Esophagus muscularis mucosa (tissue), 4 donors: Measurements from ENCODE around the gene SORBS1. TPM values are rescaled to one million over a fixed set of nuclear protein-coding genes. Genes with fewer than 3 reads are reported as not detected.

ENCODE experiments used
- DNase-seq: peaks from one replicate; pipeline ENCODE4 v3.0.0-alpha.2; 2017; ENCODE audit errors: extremely low spot score
- H3K27ac ChIP-seq, 4 donors: fragments of 200-600 bp; sonication (generic); replicated peaks in 1 of 4; 1 replicate in 3 of 4; 2 replicates in 1 of 4; pipeline ENCODE4 v1.5.1; 2016 to 2019; ENCODE audit warnings: mild to moderate bottlenecking in 1 of 4
- H3K27me3 ChIP-seq, 4 donors: fragments of 200-600 bp; sonication (generic); one replicate each; pipeline versions ENCODE4 v1.5.1 to v1.6.0; 2016 to 2019
- H3K36me3 ChIP-seq, 4 donors: fragments of 200-600 bp; sonication (generic); one replicate each; pipeline ENCODE4 v1.5.1; 2016 to 2019
- H3K4me1 ChIP-seq, 4 donors: fragments of 200-600 bp; sonication (generic); one replicate each; pipeline ENCODE4 v1.5.1; 2016 to 2019
- H3K4me3 ChIP-seq, 4 donors: fragments of 200-600 bp; sonication (generic); 1 replicate in 2 of 4; 2 replicates in 2 of 4; pipeline ENCODE4 v1.5.1; 2016 to 2019; ENCODE audit warnings: mild to moderate bottlenecking in 4 of 4, moderate library complexity in 1 of 4
- H3K9me3 ChIP-seq, 4 donors: fragments of 200-600 bp; sonication (generic); 1 replicate in 3 of 4; 2 replicates in 1 of 4; pipeline ENCODE4 v1.5.1; 2016 to 2019
- CTCF ChIP-seq, 3 experiments: fragments of 200-600 bp in 2 of 3; fragments of 450-650 bp in 1 of 3; sonication (generic) in 2 of 3; IDR thresholded peaks; one replicate each; pipeline ENCODE4 v1.5.1; 2017 to 2019; ENCODE audit warnings: antibody characterized with exemption in 3 of 3, mild to moderate bottlenecking in 2 of 3, moderate library complexity in 1 of 3
- EP300 ChIP-seq: sonication (generic); formaldehyde crosslinking; IDR thresholded peaks from one replicate; pipeline ENCODE4 v1.6.1; 2017; ENCODE audit warnings: antibody characterized with exemption
- POLR2A ChIP-seq: fragments of 450-650 bp; IDR thresholded peaks from one replicate; pipeline ENCODE4 v1.6.1; 2017; ENCODE audit warnings: antibody characterized with exemption, moderate library complexity, mild to moderate bottlenecking, low read depth
- POLR2AphosphoS5 ChIP-seq, 2 donors: sonication (generic); formaldehyde crosslinking; IDR thresholded peaks; one replicate each; pipeline ENCODE4 v1.6.1; 2017; ENCODE audit warnings: antibody characterized with exemption in 2 of 2
- whole genome bisulfite sequencing: methylation state at CpG from one replicate; pipeline ENCODE4 v1.1.5; 2018; 5-methylcytosine and 5-hydroxymethylcytosine counted together
- intact Hi-C: fragments of 100-400 bp; cut with DNase I; formaldehyde crosslinking; loops from one replicate; pipeline ENCODE4 v1.15.1; 2023
- total RNA-seq, 4 donors: library from RNA; depleted of rRNA; stranded (reverse); fragments of >200 nt; gene quantifications; one replicate each; pipeline versions ENCODE4 v1.1.0 to v1.2.1, GENCODE V29; 2016

The SORBS1 gene
- total RNA-seq, 4 donors from 2014 or later = 1,569 to 2,231 (median 1,854) TPM

GRCh38 chr10:95391581-95392216 lies 169.5 kb downstream of the SORBS1 start:
- Histone ChIP-seq H3K27ac (peak overlapping the region; percentile 67 to 97 (median 86)), H3K4me1 (peaks cover 93 to 98% (median 95%) of the 10 kb centered on the region in 4 donors), H3K9me3 (no peaks in the 10 kb centered on the region), H3K4me3 (no peak overlapping the region), H3K36me3 (peaks cover 23 to 77% (median 74%) of the 10 kb centered on the region in 4 donors), H3K27me3 (no peaks in the 10 kb centered on the region)
- intact Hi-C loops = no loop called here
- peak; percentile 33 to 54 for TF ChIP-seq POLR2AphosphoS5 (IDR thresholded peaks at IDR 0.05)
- no peak for TF ChIP-seq EP300
- peak in 1 of 3 experiments; percentile 13 for TF ChIP-seq CTCF (IDR thresholded peaks at IDR 0.05)
- TF ChIP-seq POLR2A = no peak
- WGBS = 25% methylated on average over 4 of the region's 4 CpGs
- no peak for DNase-seq

GRCh38 chr10:95391164-95391563 lies 170.0 kb downstream of the SORBS1 start:
- DNase-seq = no peak
- intact Hi-C loops = no loop called here
- H3K27me3 ChIP-seq = no peaks in the 10 kb centered on the region
- H3K27ac ChIP-seq = peak overlapping the region; percentile 67 to 97 (median 86)
- no peaks in the 10 kb centered on the region for H3K9me3 ChIP-seq
- WGBS = 20% methylated on average over 1 of the region's 1 CpG
- H3K36me3 ChIP-seq = peaks cover 27 to 77% (median 74%) of the 10 kb centered on the region in 4 donors
- H3K4me1 ChIP-seq = peaks cover 93 to 99% (median 96%) of the 10 kb centered on the region in 4 donors
- TF ChIP-seq EP300 (no peak), CTCF (IDR thresholded peaks at IDR 0.05) (no peak), POLR2AphosphoS5 (IDR thresholded peaks at IDR 0.05) (peak in 1 of 2 donors; percentile 37), POLR2A (no peak)
- H3K4me3 ChIP-seq = no peak overlapping the region

GRCh38 chr10:95389982-95390381 lies 171.2 kb downstream of the SORBS1 start:
- Histone ChIP-seq H3K27me3 (no peaks in the 10 kb centered on the region), H3K9me3 (no peaks in the 10 kb centered on the region), H3K36me3 (peaks cover 17 to 77% (median 71%) of the 10 kb centered on the region in 4 donors), H3K27ac (peak overlapping the region; percentile 67 to 97 (median 86)), H3K4me1 (peaks cover 85 to 99% (median 97%) of the 10 kb centered on the region in 4 donors), H3K4me3 (no peak overlapping the region)
- WGBS = 84% methylated on average over 4 of the region's 4 CpGs
- intact Hi-C loops = no loop called here
- DNase-seq = no peak
- TF ChIP-seq POLR2A = no peak
- peak; percentile 2 to 61 for TF ChIP-seq POLR2AphosphoS5 (IDR thresholded peaks at IDR 0.05)

GRCh38 chr10:95389176-95389575 lies 172.0 kb downstream of the SORBS1 start:
- intact Hi-C loops = no loop called here
- Histone ChIP-seq H3K9me3 (no peaks in the 10 kb centered on the region), H3K4me1 (peaks cover 85 to 100% (median 98%) of the 10 kb centered on the region in 4 donors), H3K27ac (peak overlapping the region; percentile 67 to 97 (median 86)), H3K36me3 (peaks cover 14 to 77% (median 73%) of the 10 kb centered on the region in 4 donors), H3K4me3 (no peak overlapping the region), H3K27me3 (no peaks in the 10 kb centered on the region)
- DNase-seq = no peak
- 47% methylated on average over 2 of the region's 2 CpGs for WGBS
- TF ChIP-seq POLR2AphosphoS5 (IDR thresholded peaks at IDR 0.05) (no peak), POLR2A (no peak), EP300 (no peak), CTCF (IDR thresholded peaks at IDR 0.05) (no peak)

- intact Hi-C loops = no loop called here
- H3K4me1 ChIP-seq = peaks cover 80 to 100% (median 97%) of the 10 kb centered on the region in 4 donors
- no peak overlapping the region for H3K4me3 ChIP-seq
- peak overlapping the region; percentile 67 to 97 (median 86) for H3K27ac ChIP-seq
- TF ChIP-seq CTCF (IDR thresholded peaks at IDR 0.05) (no peak), POLR2AphosphoS5 (IDR thresholded peaks at IDR 0.05) (peak; percentile 12 to 54)
- DNase-seq = no peak
- H3K9me3 ChIP-seq = no peaks in the 10 kb centered on the region
- no peaks in the 10 kb centered on the region for H3K27me3 ChIP-seq
- H3K36me3 ChIP-seq = peaks cover 17 to 79% (median 74%) of the 10 kb centered on the region in 4 donors
- WGBS = 28% methylated on average over 1 of the region's 1 CpG
Measured at GRCh38 chr10:95388539-95388938, 172.6 kb downstream of the SORBS1 start.
